T-helper 2 cell treated with Interferon-gamma antibody and Interleukin-4, amounts not matched to agents 5 μg/mL and 100 μg/mL, for 36 hours (primary cell): Measurements from ENCODE around the gene BMAL2.
A peak's percentile ranks its signal among the peaks of the same experiment; 100 is the strongest.

ENCODE experiments used
- DNase-seq: peaks from one replicate; pipeline ENCODE4 v3.0.0; 2021; ENCODE audit warnings: low spot score
- H3K27ac Mint-ChIP-seq: one replicate; pipeline ENCODE4 v1.8.0; 2021; ENCODE audit warnings: mild to moderate bottlenecking, mixed read lengths
- H3K27me3 Mint-ChIP-seq: one replicate; pipeline ENCODE4 v1.8.0; 2021; ENCODE audit warnings: low read depth, mixed read lengths
- H3K36me3 Mint-ChIP-seq: one replicate; pipeline ENCODE4 v1.8.0; 2021; ENCODE audit warnings: low read depth, mixed read lengths
- H3K4me1 Mint-ChIP-seq: one replicate; pipeline ENCODE4 v1.8.0; 2021; ENCODE audit warnings: low read depth, mixed read lengths
- H3K4me3 Mint-ChIP-seq: one replicate; pipeline ENCODE4 v1.8.0; 2022; ENCODE audit warnings: mild to moderate bottlenecking, moderate library complexity, mixed read lengths
- H3K9me3 Mint-ChIP-seq: one replicate; pipeline ENCODE4 v1.8.0; 2021; ENCODE audit warnings: mixed read lengths

Gene BMAL2

GRCh38 chr12:27333403-27334009 lies 870 bp downstream of the BMAL2 start:
- Mint-ChIP-seq H3K4me3 (peak overlapping the region; percentile 97), H3K9me3 (no peaks in the 10 kb centered on the region), H3K27ac (peak overlapping the region; percentile 90), H3K36me3 (peaks cover 2% of the 10 kb centered on the region), H3K4me1 (peaks cover 46% of the 10 kb centered on the region), H3K27me3 (no peaks in the 10 kb centered on the region)
- peak; percentile 60 for DNase-seq

DNA sequence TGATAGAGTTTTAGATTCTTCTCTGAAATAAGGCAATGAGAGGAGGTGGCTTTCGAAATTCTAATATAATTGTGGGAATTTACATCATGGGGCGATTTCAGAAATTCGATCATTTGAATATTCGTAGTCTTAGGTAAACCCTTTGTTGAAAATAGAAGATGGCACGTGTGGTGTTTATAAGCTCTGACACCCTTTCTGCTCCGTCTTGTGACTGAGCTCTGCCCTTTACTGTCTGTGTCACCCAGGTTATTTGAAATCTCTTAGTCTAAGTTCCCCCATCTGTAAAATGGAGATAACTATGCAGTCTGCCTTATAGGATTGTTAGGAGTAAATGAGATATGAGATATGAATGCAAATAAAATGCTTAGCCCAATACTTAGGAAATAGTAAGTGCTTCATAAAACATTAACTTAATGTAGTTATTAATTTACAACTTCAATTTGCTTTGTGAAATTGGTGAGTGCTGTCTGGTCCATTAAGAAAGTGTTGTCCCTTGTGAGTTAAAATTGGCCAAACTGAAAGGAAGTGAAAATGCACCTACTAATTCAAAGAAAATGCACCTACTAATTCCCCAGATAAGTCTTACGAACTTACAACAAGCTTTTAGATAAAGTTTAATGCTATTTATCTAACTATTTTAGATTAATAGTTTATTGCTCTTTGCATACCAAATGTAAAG lies 1.5 kb downstream of the BMAL2 start:
- peak overlapping the region; percentile 97 for H3K4me3 Mint-ChIP-seq
- no peaks in the 10 kb centered on the region for H3K9me3 Mint-ChIP-seq
- no peaks in the 10 kb centered on the region for H3K27me3 Mint-ChIP-seq
- H3K36me3 Mint-ChIP-seq: peaks cover 2% of the 10 kb centered on the region
- H3K4me1 Mint-ChIP-seq: peaks cover 49% of the 10 kb centered on the region
- no peak for DNase-seq
- peak overlapping the region; percentile 32 for H3K27ac Mint-ChIP-seq

DNA sequence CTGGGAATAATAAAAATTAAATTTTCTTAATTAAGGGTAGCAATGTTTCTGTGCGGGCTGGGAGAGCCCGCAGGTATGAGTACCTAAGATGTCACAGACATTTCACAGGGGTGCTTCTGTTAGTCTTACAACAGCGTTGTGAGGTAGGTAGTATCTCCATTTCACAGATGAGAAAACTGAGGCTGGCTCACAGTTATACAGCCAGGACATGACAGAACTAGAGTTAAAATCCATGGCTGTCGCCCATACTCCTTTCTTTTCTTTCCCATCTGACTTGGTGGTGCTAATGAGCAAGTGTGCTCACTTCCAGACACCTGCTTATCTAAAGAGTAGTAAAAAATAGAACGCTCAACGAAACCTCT lies 2.1 kb downstream of the BMAL2 start:
- Mint-ChIP-seq H3K27ac (no peak overlapping the region), H3K9me3 (no peaks in the 10 kb centered on the region), H3K27me3 (no peaks in the 10 kb centered on the region), H3K4me3 (no peak overlapping the region), H3K4me1 (peaks cover 49% of the 10 kb centered on the region), H3K36me3 (peaks cover 2% of the 10 kb centered on the region)
- no peak for DNase-seq

- no peaks in the 10 kb centered on the region for H3K27me3 Mint-ChIP-seq
- no peak overlapping the region for H3K4me3 Mint-ChIP-seq
- H3K4me1 Mint-ChIP-seq: peaks cover 47% of the 10 kb centered on the region
- H3K27ac Mint-ChIP-seq: no peak overlapping the region
- no peak for DNase-seq
- H3K36me3 Mint-ChIP-seq: peaks cover 2% of the 10 kb centered on the region
- no peaks in the 10 kb centered on the region for H3K9me3 Mint-ChIP-seq
Measured at GRCh38 chr12:27335364-27336281, 3.0 kb downstream of the BMAL2 start.

DNA sequence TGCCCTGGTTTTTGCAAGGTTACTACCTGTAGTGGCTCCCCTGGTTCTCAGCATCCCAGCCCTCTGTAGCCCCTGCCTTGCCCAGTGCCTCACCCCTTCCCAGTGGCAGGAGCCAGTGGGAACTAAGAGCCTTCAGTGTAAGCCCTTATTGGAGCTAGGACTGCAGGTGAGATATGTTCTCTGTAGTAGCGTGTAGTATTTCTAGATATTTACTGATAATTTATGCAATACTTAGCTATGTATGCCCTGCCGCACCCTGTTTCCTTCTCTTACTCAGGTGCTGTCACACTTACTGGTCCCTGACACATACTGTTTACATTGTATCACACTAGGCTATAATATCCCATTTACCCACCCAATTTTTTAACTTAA lies 3.6 kb downstream of the BMAL2 start:
- H3K36me3 Mint-ChIP-seq: peaks cover 2% of the 10 kb centered on the region
- no peak for DNase-seq
- no peak overlapping the region for H3K4me3 Mint-ChIP-seq
- H3K27ac Mint-ChIP-seq: no peak overlapping the region
- no peaks in the 10 kb centered on the region for H3K9me3 Mint-ChIP-seq
- peaks cover 41% of the 10 kb centered on the region for H3K4me1 Mint-ChIP-seq
- no peaks in the 10 kb centered on the region for H3K27me3 Mint-ChIP-seq

GRCh38 chr12:27337376-27337775 lies 4.7 kb downstream of the BMAL2 start:
- no peaks in the 10 kb centered on the region for H3K9me3 Mint-ChIP-seq
- H3K36me3 Mint-ChIP-seq: peaks cover 2% of the 10 kb centered on the region
- peaks cover 30% of the 10 kb centered on the region for H3K4me1 Mint-ChIP-seq
- H3K27ac Mint-ChIP-seq: no peak overlapping the region
- no peak overlapping the region for H3K4me3 Mint-ChIP-seq
- H3K27me3 Mint-ChIP-seq: no peaks in the 10 kb centered on the region
- no peak for DNase-seq

DNA sequence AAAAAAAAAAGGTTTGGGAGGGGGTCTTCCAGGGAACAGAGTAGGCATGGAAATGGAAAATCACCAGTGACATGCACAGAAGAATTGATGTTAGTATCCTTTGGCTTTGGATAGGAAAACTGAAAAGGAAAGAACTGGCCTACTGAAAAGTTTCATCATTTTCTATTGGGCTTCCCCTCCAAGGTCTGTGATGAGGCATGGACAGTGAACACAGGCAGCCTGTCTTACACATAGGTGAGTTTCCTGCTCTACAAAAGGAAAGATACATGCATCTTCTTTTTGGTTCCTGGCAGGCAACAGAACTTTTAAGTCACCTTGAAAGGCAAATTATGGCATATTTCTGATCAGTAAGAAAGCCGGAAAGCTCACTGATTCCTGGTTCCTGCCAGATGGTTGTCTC lies 5.8 kb downstream of the BMAL2 start:
- Mint-ChIP-seq H3K4me3 (no peak overlapping the region), H3K27ac (no peak overlapping the region), H3K4me1 (peaks cover 30% of the 10 kb centered on the region), H3K27me3 (no peaks in the 10 kb centered on the region), H3K36me3 (peaks cover under 1% of the 10 kb centered on the region), H3K9me3 (no peaks in the 10 kb centered on the region)
- DNase-seq: no peak

DNA sequence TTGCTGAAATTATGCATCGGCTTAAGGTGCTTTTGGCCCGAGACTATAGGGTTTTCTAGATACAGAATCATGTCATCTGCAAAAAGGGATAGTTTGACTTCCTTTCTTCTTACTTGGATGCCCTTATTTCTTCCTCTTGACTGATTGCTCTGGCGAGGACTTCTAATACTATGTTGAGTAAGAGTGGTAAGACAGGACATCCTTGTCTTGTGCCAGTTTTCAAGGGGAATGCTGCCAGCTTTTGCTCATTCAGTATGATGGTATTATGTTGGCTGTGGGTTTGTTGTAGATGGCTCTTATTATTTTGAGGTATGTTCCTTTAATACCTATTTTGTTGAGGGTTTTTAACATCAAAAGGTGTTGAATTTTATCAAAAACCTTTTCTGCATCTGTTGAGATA lies 8.3 kb downstream of the BMAL2 start:
- no peak for DNase-seq

GRCh38 chr12:27342536-27342935 lies 9.9 kb downstream of the BMAL2 start:
- DNase-seq: no peak
- no peaks in the 10 kb centered on the region for H3K9me3 Mint-ChIP-seq
- H3K4me1 Mint-ChIP-seq: peaks cover 12% of the 10 kb centered on the region
- H3K27me3 Mint-ChIP-seq: no peaks in the 10 kb centered on the region
- H3K27ac Mint-ChIP-seq: no peak overlapping the region
- H3K36me3 Mint-ChIP-seq: no peaks in the 10 kb centered on the region
- no peak overlapping the region for H3K4me3 Mint-ChIP-seq

More for the DNA sequence above, 8.3 kb downstream of the BMAL2 start:
- Mint-ChIP-seq H3K4me1 (peaks cover 18% of the 10 kb centered on the region), H3K27me3 (no peaks in the 10 kb centered on the region), H3K9me3 (no peaks in the 10 kb centered on the region), H3K36me3 (no peaks in the 10 kb centered on the region), H3K27ac (no peak overlapping the region), H3K4me3 (no peak overlapping the region)

- Mint-ChIP-seq H3K4me3 (no peak overlapping the region), H3K27ac (no peak overlapping the region), H3K9me3 (no peaks in the 10 kb centered on the region), H3K4me1 (peaks cover 6% of the 10 kb centered on the region), H3K27me3 (no peaks in the 10 kb centered on the region), H3K36me3 (no peaks in the 10 kb centered on the region)
- no peak for DNase-seq
Measured at GRCh38 chr12:27343255-27344000, 10.8 kb downstream of the BMAL2 start.

DNA sequence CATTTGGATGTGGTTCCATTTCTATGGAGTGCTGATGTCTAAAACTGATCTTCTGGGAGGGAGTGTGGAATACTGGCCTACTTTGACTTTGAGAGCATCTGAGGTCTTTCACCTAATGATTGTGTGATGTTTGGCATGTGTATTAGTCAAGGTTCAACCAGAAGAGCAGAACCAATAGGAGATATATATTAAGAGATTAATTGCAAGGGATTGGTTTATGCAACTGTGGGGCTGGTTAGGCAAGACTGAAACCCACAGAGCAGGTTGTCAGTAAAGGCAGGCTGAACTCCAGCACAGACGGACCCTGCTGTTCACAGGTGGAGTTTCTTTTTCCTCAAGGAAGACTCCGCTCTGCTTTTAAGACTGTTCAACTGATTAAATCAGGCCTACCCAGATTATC lies 11.6 kb downstream of the BMAL2 start:
- Mint-ChIP-seq H3K36me3 (no peaks in the 10 kb centered on the region), H3K27ac (no peak overlapping the region)
- no peak for DNase-seq

DNA sequence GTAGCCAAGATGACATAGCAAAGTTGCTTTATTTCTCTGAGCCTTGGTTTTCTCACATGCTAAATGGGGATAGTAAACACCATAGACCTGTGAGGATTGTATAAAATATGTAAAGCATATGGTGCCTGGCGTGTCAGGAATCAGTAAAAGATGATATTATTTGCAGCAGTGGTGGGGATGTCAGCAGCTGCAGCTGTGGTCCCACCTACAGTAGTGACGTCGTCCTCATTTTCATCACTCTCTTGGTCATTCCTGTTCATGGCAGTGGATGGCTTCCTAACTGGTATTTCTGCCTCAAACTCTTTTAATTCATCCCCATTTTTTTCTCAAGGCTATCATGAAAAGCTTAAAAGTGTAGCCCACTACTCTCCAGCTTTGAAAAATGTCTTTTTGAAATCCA lies 12.1 kb downstream of the BMAL2 start:
- H3K9me3 Mint-ChIP-seq: no peaks in the 10 kb centered on the region
- no peak overlapping the region for H3K27ac Mint-ChIP-seq
- H3K4me3 Mint-ChIP-seq: no peak overlapping the region
- DNase-seq: no peak
- H3K36me3 Mint-ChIP-seq: no peaks in the 10 kb centered on the region
- no peaks in the 10 kb centered on the region for H3K27me3 Mint-ChIP-seq
- H3K4me1 Mint-ChIP-seq: peaks cover 2% of the 10 kb centered on the region

More for the DNA sequence above, 11.6 kb downstream of the BMAL2 start:
- Mint-ChIP-seq H3K9me3 (no peaks in the 10 kb centered on the region), H3K4me1 (peaks cover 2% of the 10 kb centered on the region), H3K27me3 (no peaks in the 10 kb centered on the region), H3K4me3 (no peak overlapping the region)

DNA sequence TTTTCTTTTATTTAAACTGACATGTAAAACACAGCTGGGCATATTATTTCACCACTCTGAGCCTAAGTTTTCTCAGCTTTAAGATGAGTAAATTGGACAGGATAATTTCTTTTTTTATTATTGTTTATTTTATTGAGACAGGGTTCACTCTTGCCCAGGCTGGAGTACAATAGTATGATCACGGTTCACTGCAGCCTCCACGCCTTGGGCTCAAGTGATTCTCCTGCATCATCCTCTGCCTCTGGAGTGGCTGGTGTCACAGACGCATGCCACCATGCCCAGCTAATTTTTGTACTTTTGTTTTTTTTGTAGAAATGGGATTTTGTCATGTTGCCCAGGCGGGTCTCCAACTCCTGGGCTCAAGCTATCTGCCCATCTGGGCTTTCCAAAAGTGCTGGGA lies 12.7 kb downstream of the BMAL2 start:
- H3K27ac Mint-ChIP-seq: no peak overlapping the region
- H3K36me3 Mint-ChIP-seq: no peaks in the 10 kb centered on the region
- H3K4me1 Mint-ChIP-seq: peaks cover 2% of the 10 kb centered on the region
- no peak for DNase-seq
- H3K4me3 Mint-ChIP-seq: no peak overlapping the region
- no peaks in the 10 kb centered on the region for H3K9me3 Mint-ChIP-seq
- H3K27me3 Mint-ChIP-seq: no peaks in the 10 kb centered on the region

DNA sequence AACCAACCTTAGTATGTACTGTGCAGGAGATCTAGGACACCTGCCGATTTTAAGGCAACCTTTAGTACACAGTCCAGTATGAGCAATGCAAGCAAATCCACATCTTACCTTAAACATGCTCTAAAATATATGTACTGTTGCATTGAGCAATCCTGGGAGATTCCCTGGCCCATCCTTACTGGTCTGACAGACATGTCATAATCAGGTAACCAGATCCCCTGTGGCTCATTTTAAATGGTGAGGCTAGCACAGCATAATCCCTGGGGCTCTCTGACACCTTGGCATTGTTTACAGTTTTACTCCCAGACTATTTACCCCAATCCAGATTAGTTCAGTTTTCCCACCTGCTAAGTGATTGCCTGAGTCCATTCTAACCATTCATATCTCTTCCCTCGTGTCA lies 15.1 kb downstream of the BMAL2 start:
- no peak overlapping the region for H3K4me3 Mint-ChIP-seq
- no peak for DNase-seq
- H3K27ac Mint-ChIP-seq: no peak overlapping the region
- H3K27me3 Mint-ChIP-seq: no peaks in the 10 kb centered on the region
- H3K4me1 Mint-ChIP-seq: peaks cover 2% of the 10 kb centered on the region
- no peaks in the 10 kb centered on the region for H3K9me3 Mint-ChIP-seq
- H3K36me3 Mint-ChIP-seq: no peaks in the 10 kb centered on the region
